NCI-H1930 (cell line): ENCODE results near the gene UCP3.

Experiments used
- DNase-seq, 2 experiments: peaks; one replicate each; lab custom pipeline; 2025; lab: John Stamatoyannopoulos, UW

UCP3 gene

DNA sequence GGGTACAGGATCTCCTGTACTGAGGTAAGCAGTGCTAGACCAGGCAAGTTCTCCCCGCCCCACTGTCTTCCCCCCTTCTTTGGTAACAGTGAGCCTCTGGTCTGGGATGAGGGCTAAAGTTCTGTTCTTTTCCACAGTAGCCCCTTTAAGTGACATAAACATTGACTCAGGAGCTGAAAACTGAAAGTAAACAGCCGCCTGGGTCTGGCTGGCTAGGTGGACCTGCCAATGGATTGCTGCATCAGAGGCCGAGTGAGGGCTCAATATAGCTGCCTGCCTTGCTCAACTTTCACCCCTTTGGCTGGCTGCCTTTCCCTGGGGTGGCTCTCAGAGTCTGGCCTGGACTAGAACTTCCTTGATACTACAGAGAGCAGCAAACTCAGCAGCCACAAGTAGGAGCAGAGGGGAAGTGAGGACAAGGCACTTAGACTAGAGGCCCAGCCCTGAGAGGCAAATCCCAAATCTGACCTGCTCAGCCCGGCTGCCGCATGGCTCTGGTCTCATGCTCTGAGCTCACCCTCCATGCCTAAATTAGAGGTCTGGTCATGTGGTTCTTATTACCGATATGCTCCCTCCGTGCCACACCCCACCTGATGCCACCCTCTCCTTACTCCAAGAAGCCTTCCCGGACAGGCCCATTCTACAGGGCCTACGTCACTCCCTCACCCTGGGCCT lies 9.6 kb upstream of the UCP3 start:
- no peak for DNase-seq

DNA sequence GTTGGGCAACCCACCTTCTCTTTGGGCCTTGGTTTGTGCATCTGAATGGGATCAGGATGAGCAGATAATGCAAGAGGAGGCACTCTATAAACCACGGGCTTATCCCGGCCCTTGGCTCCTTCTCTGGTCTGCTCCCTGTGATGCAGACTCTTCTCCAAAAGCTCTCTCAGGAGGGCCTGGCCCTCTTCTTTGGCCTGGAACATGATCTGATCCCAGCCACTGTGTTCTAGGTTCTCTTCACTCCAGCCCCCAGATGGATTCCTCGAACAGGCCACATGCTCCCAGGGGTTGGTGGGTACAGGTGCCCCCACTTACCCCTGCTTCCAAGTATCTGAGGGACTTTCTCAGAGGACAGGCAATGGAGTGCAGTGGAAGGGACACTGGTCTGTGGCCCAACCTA lies 8.7 kb upstream of the UCP3 start:
- no peak for DNase-seq

DNA sequence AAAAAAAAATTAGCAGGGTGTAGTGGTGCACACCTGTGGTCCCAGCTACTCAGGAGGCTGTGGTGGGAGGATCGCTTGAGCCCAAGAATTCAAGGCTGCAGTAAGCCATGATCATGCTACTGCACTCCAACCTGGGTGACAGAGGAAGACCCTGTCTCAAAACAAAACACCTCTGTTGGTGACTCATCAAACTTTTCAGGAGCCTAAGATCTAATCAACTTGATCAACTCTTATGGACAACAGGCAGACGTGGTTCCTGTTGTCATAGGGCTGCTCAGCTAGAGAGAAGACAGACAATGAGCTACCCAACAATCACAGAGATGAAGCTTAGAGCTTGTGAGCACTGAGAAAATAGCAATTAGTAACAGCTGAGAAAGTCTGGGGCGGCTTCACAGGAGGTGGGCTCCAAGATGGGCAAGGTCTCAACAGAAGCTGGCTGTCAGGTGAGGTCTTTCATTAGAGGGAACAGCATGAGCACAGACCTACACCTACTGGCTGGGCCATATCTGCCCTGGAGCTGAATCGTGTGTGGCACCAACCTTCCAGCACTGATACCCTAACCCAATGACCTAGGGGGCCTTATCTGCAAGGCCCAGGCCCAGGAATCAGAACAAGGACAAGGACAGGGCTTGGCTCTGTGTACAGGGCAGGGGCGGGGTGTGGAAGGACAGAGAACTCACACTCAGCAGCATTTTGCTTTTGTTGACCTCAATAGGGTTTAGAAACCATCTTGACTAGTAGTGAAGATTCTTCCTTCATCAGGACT lies 7.2 kb upstream of the UCP3 start:
- no peak for DNase-seq

DNA sequence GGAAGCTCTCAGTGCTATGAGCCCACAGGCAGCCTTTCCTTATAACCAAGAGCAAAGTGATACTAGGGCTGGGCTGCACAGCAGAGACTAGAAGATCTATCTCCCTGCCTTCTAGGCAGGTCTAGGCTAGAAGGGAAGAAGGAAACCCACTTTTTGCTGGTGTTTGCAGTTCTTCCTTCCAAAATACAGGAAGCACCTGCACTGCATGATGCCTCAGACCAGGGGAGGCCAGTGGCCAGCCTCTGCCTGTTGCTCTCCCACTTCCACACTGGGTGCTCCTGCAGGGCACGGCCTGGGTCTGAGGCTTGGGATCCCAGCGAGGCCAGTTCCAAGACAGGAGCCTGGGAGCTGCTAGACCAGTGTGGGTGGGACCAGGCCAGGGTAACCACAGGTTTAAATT lies 6.0 kb upstream of the UCP3 start:
- no peak for DNase-seq

DNA sequence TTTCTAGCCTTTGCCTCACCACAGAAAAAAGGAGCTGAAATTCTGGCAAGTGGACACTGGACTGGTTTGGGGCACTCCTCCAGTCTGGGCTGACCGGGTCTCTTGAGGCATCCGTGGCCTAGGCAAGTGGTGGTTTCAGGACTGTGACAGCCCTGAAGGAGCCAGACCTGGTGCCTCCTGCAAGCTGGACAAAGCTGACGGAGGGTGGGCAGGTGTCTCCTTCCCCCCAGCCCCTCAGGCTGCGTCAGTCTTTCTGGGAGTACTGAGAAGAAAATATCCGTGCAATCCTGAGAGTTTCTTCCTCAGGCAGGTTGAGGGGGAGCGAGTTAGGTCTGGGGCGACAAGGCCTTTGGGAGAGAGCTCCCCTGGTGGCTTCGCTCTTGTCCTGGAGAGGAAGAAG lies 4.3 kb upstream of the UCP3 start:
- DNase-seq, result no peak

DNA sequence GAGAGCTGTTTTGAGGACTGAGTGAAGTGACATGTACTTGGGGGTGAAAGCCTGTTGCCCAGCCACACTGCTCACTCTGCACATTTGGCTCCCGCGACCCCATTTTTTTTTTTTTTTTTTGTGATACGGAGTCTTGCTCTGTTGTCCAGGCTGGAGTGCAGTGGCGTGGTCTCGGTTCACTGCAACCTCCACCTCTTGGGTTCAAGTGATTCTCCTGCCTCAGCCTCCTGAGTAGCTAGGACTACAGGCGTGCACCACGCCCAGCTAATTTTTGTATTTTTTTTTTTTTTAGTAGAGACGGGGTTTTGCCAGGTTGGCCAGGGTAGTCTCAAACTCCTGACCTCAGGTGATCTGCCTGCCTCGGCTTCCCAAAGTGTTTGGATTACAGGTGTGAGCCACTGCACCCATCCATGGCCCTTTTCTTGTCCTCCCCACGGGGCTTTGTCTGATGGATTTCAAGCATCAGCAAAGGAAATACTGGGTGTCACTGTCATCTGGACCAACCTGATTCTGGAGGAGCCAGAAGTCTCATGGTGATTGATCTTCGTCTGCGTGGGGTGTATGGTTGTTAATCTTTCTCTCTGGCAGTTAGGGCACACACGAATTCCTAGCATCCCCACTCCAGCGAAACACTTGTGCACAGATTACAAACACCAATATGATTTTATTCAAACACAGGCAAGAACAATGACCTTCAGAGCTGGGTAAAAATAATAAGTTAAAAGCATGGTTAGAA lies 3.4 kb upstream of the UCP3 start:
- DNase-seq, result no peak

DNA sequence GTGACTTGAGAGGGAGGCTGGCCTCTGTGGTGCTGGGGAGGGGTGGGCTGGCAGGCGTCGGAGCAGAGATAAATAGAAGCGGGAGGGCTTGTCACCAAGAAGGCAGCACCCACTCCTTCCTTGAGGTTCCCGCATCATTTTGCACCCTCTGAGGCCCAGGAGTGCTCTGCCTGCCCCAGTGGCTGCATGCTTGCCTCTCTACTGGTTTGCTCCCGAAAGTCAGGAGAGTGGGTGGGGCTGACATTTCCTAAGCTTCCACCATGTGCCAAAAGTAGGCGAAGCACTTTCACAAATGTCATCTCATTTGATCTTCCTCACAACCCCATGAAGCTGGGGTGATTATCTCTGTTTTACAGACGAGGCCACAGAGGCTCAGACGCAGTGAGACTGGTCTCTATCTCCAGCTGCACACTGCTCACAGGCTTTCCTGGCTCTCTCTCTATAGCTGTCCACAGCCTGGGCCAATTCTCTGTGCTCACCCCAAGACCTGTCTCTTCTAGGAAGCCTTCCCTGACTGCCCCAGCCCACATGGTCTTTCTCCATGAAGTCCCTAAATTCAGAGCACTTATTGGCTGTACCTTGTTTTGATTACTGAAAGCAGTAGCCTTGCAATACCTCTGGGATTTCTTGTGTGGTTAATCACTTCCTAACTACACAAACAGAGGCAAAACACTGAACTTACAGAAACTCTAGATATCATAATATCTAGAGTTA lies 2.6 kb upstream of the UCP3 start:
- DNase-seq, result no peak

DNA sequence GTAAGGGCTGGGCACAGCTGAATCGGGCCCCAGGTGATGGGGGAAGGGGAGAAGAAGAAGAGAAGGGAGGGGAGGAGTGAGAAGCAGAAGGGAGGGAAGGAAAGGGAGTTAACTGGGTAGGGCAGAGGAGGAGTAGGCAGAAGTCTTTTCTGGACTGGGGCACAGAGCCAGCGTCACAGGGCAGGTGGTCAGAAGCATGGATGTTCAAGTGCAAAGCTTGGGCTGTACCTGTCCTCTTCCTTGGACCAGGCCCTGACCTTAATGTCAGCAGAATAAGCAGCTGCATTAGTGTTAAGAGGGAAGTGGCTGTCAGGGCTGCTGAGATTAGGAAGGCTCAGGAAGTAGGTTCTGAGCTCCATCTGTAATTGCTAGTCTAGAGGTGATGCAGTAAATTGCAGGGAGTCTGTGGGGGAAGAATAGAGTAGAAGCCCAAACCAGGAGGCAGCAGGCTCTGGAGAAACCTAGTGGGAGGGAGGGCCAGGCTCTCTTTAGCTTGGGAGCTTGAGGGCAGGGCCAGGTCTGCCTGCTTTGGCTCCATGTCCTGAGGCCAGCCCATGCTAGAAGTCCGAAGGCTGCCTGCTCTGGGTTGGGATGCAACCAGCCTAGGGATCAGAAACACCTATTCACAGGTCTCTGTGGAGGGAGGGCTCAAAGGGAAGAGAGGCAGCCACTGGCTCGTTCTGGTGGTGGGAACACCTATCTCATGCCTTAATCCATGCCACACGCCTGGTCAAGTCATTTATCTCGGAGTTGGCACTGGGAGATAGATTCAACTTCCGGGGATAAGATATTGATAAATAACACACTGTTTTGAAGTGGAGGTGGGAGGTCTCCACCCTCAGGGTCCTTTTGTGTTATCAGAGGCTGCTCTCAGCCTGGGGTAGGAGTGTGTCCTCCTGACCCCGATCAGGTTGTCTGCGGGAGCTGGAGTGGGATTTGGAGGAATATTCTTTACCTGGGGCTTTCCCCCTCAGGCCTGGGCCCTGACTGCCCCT lies 1.7 kb upstream of the UCP3 start:
- DNase-seq, result no peak

DNA sequence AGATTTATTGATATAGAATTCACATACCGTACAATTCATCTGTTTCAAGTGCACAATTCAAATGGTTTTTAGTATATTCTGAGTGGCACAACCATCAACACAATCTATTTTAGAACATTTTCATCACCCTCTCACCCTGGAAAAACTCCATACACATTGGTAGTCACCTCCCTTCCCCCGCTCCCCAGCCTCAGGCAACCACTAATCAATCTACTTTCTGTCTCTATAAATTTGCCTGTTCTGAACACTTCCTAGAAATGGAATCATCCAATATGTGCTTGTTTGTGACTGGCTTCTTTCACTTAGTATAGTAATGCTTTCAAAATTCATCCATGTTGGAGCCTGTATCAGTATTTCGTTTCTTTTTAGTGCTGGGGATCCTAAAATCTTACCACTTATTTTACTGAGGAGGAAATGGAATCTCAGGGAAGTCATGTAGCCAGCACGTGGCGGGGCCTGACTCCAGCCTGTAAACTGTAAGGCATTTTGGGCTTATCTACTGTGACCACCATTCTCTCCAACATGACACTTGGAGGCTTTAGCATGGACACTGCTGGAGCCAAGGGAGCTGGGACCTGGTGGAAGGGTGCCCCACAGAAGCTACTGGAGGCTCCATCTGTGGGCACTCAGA lies 905 bp upstream of the UCP3 start:
- no peak for DNase-seq

DNA sequence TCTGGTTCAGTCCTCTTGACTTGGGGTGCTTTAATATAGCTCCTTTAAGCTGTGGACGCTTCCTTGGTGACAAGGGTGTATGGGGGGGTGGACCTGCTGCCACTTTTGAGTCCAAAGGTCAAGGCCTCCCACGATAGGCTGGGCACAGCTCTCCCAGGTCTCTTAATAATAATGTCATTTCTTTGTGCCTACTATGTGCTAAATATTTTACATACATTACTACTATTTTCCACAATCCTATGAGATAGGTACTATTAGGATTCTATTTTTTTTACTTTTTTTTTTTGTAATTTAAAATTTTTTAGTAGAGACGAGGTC lies 304 bp upstream of the UCP3 start:
- DNase-seq, result no peak

DNA sequence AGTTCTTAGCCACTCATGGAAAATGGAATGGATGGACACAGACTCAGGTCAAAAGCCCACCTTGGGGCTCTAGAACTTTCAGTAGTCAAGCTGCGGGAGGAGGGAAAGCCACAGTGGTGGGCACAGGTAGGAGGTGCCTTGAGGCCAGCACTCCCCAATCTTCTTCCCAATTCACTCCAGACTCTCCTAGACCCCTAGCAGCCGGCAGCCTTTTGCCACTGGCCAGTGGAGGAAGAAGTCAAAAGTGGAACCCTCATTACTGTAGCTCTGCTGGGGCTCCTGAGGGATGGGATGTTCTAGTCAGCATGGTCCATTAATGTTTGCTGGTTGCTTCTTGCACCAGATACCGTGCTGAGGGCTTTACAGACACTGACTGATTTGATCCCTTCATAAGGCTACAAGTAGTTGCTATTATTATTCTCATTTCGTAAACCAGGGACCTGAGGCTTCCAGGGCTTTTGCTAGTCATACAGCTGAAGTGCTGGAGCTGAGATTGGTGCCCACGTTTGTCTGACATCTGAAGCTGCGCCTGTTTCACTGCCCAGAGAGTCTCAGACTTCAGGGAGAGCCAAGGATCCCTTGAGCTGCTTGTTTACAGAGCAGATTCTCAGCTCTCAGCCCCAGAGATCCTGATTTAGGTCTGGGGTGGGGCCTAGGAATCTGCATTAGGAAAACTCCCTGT lies 1.1 kb downstream of the UCP3 start:
- no peak for DNase-seq

DNA sequence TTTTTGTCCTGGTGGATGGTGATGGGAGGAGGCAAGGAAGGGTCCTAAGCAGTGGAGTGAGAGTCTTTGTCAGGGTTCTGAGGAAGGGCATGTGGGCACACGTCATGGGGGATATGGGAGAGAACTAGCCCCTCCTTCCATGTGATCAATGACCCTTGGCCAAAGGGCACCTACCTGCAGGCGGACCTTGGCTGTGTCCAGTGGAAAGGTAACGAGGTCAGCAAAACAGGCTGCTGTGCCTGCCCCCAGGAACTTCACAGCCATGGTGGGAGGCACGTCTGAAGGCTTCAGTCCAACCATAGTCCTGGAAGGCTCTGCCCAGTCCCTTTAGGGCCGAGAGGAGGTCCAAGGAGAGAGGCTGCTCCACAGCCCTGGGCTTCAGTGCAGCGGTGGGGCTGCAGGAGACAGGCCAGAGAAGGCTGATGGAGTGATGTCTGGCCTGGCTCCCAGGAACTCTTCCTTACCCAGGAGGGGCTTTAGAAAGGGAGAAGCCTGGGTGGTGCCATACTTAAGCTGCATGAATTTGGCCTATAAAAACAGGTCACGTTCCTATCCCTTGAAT lies 2.1 kb downstream of the UCP3 start:
- no peak for DNase-seq

DNA sequence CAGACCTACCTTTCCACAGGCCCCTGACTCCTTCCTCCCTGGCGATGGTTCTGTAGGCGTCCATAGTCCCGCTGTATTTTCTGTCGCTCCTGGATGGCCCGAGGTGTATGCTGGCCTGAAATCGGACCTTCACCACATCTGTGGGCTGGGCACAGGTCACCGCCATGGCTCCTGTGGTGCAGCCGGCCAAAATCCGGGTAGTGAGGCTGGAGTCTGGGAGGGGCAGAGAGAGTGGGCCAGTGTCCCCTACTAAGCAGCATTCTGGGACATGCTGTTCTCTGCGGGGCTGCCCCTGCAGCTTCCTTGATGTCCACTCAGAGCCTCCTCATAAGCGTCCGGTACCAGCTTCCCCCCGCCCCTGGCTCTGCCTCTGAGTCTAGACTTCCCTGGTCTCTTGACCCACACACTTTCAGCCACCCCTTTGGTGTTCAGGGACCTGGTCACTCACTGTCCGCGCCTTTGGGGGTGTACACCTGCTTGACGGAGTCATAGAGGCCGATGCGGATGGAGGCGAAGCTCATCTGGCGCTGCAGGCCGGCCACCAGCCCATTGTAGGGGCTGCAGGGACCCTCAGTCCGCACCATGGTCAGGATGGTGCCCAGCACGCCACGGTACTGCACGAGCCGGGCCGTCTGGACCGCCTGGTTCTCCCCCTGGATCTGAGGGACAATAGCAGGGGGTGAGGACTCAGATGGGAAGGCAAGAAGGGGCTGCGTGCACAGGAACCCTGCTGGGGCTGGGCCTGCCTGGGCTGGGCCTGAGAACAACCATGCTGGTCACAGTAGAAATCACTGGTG lies 3.0 kb downstream of the UCP3 start:
- DNase-seq, result no peak

DNA sequence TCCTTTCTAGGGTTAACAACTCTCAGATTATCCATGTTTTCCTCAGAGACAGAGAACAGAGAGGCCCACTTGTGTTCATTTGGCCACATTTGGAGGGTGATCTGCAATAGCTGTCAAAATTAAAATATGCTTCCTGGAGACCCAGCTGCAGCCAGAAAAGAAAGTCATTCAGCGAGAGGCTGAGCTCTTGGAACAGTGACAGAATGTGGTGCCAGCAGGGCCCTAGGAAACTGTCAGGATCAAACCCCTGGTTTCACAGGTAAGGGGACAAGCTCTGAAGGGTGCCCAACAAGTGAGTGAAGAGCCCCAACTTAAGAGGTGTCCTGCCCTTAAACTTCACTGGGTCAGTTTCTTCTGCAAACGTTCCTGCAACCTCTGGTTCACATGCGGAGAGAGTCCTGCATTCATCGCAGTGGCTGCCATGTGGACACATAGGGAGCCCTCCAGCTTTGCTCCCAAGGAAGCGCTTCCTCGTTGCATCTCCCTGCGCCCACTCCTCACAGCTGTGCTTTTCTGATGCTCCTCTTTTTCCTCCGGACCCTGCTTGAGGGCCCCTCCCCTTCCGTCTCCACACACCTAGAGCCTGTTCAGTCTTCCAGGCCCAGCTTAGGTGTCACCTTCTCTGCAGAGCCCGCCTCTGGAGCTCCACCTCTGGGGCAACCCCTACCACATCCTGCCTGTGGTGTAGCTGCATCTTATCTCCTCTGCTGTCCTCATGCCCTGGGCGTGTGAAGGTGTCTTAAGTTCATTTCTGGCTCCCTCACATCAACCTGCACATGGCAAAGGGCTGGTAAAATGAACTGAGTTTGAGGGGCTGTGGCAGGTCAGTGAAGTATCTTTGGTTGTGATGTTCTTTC lies 3.9 kb downstream of the UCP3 start:
- no peak for DNase-seq

DNA sequence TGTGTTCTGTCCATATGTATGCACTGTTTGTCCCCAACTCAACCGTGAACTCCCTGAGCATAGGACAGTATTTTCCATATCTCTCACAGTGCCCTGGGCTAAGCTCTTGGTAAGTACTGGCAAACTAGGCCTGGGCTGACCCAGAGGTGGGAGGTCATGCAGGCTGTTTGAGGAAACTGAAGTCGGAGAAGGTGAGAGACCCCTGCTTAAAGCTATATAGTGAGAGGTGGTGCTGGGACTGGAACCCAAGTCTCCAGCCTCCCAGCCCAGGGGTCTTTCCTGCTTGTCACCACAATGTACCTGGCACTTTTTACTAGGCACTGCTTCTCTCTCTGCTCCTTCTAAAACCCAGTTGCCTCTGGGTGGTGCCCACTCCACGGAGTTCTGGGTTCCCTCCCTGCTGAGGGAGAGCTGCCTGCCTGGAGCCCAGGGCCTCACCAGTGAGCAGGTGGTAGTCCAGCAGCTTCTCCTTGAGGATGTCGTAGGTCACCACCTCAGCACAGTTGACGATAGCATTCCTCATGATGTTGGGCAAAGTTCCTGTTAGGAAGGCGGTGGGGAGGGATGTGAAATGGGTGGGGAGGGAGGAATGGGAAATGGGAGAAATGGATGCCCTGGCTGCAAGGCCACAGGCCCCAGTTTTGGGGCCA lies 4.7 kb downstream of the UCP3 start:
- no peak for DNase-seq

DNA sequence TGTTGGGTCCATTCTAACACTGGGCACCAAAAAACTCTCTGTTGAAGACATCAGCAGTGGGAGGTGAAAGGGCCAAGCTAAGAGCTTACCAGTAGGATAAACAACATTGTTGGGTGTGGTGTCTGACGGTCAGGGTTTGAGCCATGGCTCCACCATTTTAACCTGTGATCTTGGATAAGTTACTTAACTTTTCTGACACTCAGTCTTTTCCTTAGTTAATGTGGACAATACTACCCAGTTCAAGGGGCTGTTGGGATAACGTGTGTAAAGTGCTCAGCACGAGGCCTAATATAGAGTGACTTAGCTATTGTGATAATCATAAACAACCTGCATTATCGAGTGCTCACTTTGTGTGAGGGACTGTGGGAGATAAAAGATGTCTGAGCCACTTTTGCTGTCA lies 6.1 kb downstream of the UCP3 start:
- DNase-seq, result no peak

DNA sequence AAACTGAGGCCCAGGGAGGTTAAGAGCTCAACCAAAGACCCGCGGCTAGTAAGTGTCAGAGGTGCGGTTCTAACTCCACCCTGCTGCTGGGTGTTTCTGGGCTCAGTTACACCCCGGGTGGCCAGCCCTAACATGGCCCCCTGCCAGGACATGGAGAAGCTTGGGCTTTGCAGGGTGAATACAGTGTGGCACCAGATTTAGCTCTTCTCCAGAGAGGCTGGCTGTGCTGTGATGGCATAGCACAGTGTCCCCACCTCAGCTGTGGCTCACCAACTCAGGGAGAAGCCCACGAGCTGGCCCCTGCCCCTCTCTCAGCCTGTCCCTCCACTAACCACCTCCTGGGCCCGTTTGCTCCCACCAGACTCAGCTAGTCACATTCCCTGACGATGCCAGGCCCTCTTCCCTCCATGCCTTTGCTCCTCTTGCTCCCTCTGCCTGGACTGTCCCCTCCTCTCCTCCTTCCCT lies 7.0 kb downstream of the UCP3 start:
- DNase-seq, result no peak
